22Rv1 (cell line): Measurements from ENCODE around the gene GPHA2.

Experiments
- H3K27ac ChIP-seq: fragments of 450-650 bp; 2 replicates; pipeline ENCODE4 v1.5.1; 2017
- CTCF ChIP-seq: fragments of 450-650 bp; IDR thresholded peaks from 2 replicates; pipeline ENCODE4 v1.5.1; 2017; ENCODE audit warnings: mild to moderate bottlenecking
- ZFX ChIP-seq: fragments of 450-650 bp; IDR thresholded peaks from 2 replicates; pipeline ENCODE4 v1.6.1; 2017; ENCODE audit warnings: antibody characterized with exemption, borderline replicate concordance

Gene GPHA2

GRCh38 chr11:64896448-64897022 lies 39.2 kb downstream of the GPHA2 start:
- H3K27ac ChIP-seq: no peak overlapping the region

GRCh38 chr11:64894812-64895452 lies 40.8 kb downstream of the GPHA2 start:
- no peak overlapping the region for H3K27ac ChIP-seq
- TF ChIP-seq ZFX (no peak), CTCF (no peak)

More at GRCh38 chr11:64896448-64897022, 39.2 kb downstream of the GPHA2 start:
- TF ChIP-seq CTCF (no peak), ZFX (no peak)

GRCh38 chr11:64894070-64894811 lies 41.5 kb downstream of the GPHA2 start:
- TF ChIP-seq CTCF: peak; percentile 96
- no peak for TF ChIP-seq ZFX
- H3K27ac ChIP-seq: no peak overlapping the region

- peak overlapping the region; percentile 40 for H3K27ac ChIP-seq
- TF ChIP-seq CTCF (no peak), ZFX (no peak)
Observed at GRCh38 chr11:64893194-64894069, 42.3 kb downstream of the GPHA2 start.

- no peak for TF ChIP-seq CTCF
- no peak for TF ChIP-seq ZFX
- peak overlapping the region; percentile 40 for H3K27ac ChIP-seq
Observed at GRCh38 chr11:64892838-64893193, 42.9 kb downstream of the GPHA2 start.

- no peak for TF ChIP-seq CTCF
- no peak for TF ChIP-seq ZFX
- H3K27ac ChIP-seq: peak overlapping the region; percentile 40; the same call in 1 of the 2 replicates
Observed at GRCh38 chr11:64892411-64892831, 43.3 kb downstream of the GPHA2 start.
